ENCODE measurements around the gene C6orf89. TPM values are rescaled to one million over a fixed set of nuclear protein-coding genes. Genes with fewer than 3 reads are reported as not detected.

The C6orf89 gene, protein sequence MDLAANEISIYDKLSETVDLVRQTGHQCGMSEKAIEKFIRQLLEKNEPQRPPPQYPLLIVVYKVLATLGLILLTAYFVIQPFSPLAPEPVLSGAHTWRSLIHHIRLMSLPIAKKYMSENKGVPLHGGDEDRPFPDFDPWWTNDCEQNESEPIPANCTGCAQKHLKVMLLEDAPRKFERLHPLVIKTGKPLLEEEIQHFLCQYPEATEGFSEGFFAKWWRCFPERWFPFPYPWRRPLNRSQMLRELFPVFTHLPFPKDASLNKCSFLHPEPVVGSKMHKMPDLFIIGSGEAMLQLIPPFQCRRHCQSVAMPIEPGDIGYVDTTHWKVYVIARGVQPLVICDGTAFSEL
- 27.0 TPM for polyA plus RNA-seq (2013, experiment 1 of 4)
- 29.7 TPM for polyA plus RNA-seq (2013, experiment 2 of 4)
- 16.0 TPM for polyA plus RNA-seq (2013, experiment 3 of 4)
- polyA plus RNA-seq (2013, experiment 4 of 4): 20.8 TPM

DNA sequence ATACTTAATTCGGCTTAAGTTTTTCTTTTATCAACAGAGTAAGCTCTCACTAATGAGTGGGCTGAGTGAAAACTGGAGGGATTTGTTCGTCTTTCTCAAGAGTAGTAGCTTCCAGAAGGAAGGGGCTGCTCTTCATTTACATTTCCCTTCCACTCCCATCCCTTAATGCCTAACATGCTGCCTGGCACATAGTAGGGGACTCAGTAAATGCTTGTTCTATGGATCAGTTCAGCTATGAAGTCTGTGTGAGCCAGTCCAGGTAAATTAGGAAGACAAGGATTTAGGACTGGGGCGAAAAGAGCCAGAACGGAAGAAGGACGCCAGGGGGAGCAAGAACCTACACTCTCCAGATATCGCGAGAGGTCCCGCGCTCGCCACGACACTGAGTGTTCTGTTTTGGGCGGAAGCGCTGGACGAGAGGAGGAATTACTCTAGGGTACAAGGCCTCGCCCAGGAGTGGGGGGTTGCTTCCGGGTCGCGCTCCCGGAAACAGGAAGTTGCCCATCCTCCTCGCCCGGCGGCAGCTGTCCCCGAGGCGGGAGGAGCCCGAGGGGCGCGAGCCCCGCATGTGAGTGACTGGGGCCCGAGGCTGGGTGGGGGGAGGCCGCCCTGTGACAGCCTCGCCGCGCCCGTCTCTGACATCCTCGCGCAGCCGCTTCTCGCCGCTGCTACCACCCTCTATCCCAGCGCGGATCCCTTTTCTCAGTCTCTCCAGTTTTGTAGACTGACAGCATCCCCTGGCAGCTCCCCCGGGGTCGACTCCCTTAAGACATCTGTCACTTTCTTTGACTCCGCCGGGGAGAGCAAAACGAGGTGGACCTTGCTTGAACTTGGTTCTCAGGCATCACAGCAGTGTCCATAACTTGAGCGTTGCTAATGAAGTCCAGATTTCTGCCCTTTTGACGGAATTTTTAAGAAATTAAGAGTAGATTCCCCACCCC is at the start of gene C6orf89:
TSS of gene C6orf89 (plus strand) at position 492 of the 941 bp plus-strand sequence. CDS start 13,493 bp downstream, outside the sequence.
- 1 to 3% methylated on average over 46 to 47 of the region's 48 CpGs for WGBS, 2 experiments
- Histone ChIP-seq H3K4me3 (ENCODE audit: insufficient read depth, low read depth, low read length) (peak within 1 kb of the TSS; percentile 84), H3K9me3 (ENCODE audit: control insufficient read depth, low read length) (no peaks in the 10 kb centered on the region), H3K27ac (ENCODE audit: insufficient read depth, low read depth, low read length, poor library complexity, severe bottlenecking) (no peak within 1 kb of the TSS), H3K4me1 (ENCODE audit: control insufficient read depth, insufficient read depth, low read length) (peaks cover 7% of the 10 kb centered on the region), H3K27me3 (ENCODE audit: control insufficient read depth, insufficient read depth, low read length, poor library complexity, severe bottlenecking) (no peaks in the 10 kb centered on the region), H3K36me3 (ENCODE audit: control insufficient read depth, insufficient read depth, low read length) (no peaks in the 10 kb centered on the region)

DNA sequence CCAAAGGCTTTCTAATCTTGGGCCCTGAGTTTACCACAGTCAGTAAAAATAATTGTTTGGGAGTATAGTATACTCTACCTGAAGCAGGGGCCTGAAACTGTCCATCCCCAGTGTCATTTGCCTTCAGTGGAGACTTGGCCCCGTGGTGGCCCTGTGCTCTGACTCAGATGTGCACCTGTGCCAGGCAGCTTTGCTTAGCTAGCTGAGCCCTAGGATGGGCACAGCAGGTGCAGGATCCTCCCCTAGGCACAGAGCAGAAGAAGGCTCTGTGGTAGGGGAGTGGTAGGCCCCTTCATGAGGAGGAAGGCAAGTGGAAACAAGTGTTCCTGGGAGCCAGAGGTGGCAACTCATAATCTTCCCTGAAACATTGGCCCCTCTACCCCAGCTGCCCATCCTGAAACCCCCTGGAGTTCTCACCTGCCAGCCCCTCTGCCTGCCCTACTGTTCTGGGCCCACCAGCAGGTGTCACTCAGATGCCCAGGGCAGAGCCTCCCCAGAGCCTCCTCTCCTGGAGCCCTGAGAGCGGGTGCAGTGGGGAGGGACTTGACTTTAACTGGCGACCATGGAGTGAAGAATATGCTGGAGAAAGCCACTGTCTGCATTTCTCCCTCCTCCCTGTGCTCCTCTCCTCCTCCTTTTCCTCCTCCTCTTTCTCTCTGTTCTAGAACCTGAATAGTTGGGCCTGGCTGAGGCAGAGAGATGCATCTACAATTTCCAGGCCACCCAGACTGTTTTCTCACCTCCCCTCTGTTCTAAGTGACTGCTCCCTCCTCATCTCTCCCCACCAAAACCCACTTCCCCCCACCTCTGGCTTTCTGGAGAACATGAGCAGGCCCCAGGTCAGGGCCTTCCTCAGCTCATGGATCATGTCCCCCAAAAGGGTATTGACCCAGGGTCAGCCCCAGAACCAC is 49.4 kb upstream of the C6orf89 start:
- Histone ChIP-seq H3K36me3 (ENCODE audit: control insufficient read depth, insufficient read depth, low read length) (no peaks in the 10 kb centered on the region), H3K4me1 (ENCODE audit: control insufficient read depth, insufficient read depth, low read length) (peaks cover 25% of the 10 kb centered on the region), H3K27me3 (ENCODE audit: control insufficient read depth, insufficient read depth, low read length, poor library complexity, severe bottlenecking) (peaks cover 67% of the 10 kb centered on the region), H3K4me3 (ENCODE audit: insufficient read depth, low read depth, low read length) (no peak overlapping the region), H3K9me3 (ENCODE audit: control insufficient read depth, low read length) (no peaks in the 10 kb centered on the region), H3K27ac (ENCODE audit: insufficient read depth, low read depth, low read length, poor library complexity, severe bottlenecking) (no peak overlapping the region)
- 71 to 84% methylated on average over 3 of the region's 3 CpGs for WGBS, 2 experiments

DNA sequence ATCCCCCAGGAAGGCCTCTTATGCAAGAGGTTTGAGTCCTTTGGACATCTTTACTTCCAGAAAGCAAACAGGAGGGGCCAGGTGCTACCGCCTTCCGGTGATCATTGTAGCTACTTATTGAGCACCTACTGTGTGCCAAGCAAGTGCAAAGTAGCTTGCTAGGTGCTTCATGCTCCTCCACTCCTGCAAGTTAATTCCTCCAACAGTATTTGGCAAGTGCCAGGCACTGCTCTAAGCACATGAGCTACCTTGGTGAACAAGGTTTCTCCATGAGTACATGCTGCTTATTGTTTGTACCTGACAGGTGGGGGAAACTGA is 48.8 kb upstream of the C6orf89 start:
- Histone ChIP-seq H3K27me3 (ENCODE audit: control insufficient read depth, insufficient read depth, low read length, poor library complexity, severe bottlenecking) (peaks cover 73% of the 10 kb centered on the region), H3K4me1 (ENCODE audit: control insufficient read depth, insufficient read depth, low read length) (peaks cover 25% of the 10 kb centered on the region), H3K4me3 (ENCODE audit: insufficient read depth, low read depth, low read length) (no peak overlapping the region), H3K27ac (ENCODE audit: insufficient read depth, low read depth, low read length, poor library complexity, severe bottlenecking) (no peak overlapping the region), H3K9me3 (ENCODE audit: control insufficient read depth, low read length) (no peaks in the 10 kb centered on the region), H3K36me3 (ENCODE audit: control insufficient read depth, insufficient read depth, low read length) (no peaks in the 10 kb centered on the region)
- WGBS, 2 experiments: 88 to 93% methylated on average over 2 of the region's 2 CpGs

DNA sequence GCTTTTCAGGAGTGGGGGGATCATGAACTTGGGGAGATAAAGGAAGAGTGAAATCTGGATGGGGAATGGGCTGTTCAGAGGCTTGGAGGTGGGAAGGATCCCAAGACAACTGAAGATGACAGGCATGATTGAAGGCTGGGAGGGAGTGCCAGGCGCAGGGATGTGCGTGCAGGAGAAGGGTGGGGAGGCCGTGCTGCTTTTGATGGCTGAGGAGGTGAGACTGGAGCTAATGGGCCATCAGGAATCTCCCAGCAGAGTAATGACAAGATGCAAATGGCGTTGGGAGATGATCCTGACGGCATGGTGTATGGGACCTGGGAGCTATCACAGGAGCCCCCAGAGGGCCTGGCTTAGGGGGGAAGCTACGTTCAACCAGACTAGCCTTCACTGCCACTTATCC is 48.1 kb upstream of the C6orf89 start:
- 89 to 90% methylated on average over 6 of the region's 6 CpGs for WGBS, 2 experiments
- Histone ChIP-seq H3K27ac (ENCODE audit: insufficient read depth, low read depth, low read length, poor library complexity, severe bottlenecking) (no peak overlapping the region), H3K27me3 (ENCODE audit: control insufficient read depth, insufficient read depth, low read length, poor library complexity, severe bottlenecking) (peaks cover 73% of the 10 kb centered on the region), H3K9me3 (ENCODE audit: control insufficient read depth, low read length) (no peaks in the 10 kb centered on the region), H3K4me3 (ENCODE audit: insufficient read depth, low read depth, low read length) (no peak overlapping the region), H3K4me1 (ENCODE audit: control insufficient read depth, insufficient read depth, low read length) (peaks cover 25% of the 10 kb centered on the region), H3K36me3 (ENCODE audit: control insufficient read depth, insufficient read depth, low read length) (no peaks in the 10 kb centered on the region)

DNA sequence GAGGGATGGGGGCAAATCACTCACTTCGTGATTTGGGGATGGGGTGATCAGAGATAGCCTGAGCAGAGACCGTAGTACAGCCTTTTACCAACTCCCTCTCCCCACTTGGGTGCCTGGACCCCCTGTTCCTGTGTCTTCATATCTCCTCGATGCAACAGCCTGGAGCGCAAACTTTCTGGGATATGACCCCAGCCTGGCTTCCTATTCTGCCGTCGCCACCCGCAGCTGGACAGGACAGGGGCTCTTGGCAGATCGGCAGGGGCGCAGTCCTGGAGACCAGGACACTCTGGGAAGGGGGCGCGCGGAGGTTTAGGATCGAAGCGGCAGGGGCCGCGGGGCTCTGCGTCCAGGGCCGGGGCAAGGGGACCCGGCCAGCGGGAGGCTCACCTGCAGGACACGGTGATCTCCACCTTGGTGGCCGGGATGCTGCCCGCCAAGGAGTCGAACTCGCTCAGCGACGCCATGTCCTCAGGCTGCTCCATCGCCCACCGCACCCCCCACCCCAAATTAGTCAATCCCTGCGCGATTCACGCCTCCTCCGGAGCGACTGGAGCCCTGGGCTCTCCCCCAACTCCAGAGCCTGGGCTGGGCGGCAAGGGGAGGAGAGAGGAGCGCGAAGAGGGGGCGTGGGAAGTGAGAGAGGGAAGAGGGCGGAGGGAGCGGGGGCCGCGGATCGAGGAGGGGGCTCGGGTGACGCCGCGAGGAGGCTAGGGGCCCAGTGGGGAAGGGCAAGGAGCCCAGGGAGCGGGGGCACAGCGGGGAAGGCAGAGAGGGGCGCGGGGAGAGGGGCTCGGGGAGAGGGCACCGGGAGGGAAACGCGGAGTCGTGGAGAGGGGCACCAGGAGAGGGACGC is 46.6 kb upstream of the C6orf89 start, which contains the start of gene CPNE5:
TSS of gene CPNE5 (minus strand) at position 549 of the 853 bp plus-strand sequence. CDS start at position 482, 67 bp downstream.
- Histone ChIP-seq H3K4me1 (ENCODE audit: control insufficient read depth, insufficient read depth, low read length) (peaks cover 25% of the 10 kb centered on the region), H3K36me3 (ENCODE audit: control insufficient read depth, insufficient read depth, low read length) (no peaks in the 10 kb centered on the region), H3K27me3 (ENCODE audit: control insufficient read depth, insufficient read depth, low read length, poor library complexity, severe bottlenecking) (peaks cover 73% of the 10 kb centered on the region), H3K4me3 (ENCODE audit: insufficient read depth, low read depth, low read length) (peak within 1 kb of the TSS; percentile 33), H3K9me3 (ENCODE audit: control insufficient read depth, low read length) (no peaks in the 10 kb centered on the region), H3K27ac (ENCODE audit: insufficient read depth, low read depth, low read length, poor library complexity, severe bottlenecking) (no peak within 1 kb of the TSS)
- 4 to 6% methylated on average over 57 of the region's 57 CpGs for WGBS, 2 experiments

DNA sequence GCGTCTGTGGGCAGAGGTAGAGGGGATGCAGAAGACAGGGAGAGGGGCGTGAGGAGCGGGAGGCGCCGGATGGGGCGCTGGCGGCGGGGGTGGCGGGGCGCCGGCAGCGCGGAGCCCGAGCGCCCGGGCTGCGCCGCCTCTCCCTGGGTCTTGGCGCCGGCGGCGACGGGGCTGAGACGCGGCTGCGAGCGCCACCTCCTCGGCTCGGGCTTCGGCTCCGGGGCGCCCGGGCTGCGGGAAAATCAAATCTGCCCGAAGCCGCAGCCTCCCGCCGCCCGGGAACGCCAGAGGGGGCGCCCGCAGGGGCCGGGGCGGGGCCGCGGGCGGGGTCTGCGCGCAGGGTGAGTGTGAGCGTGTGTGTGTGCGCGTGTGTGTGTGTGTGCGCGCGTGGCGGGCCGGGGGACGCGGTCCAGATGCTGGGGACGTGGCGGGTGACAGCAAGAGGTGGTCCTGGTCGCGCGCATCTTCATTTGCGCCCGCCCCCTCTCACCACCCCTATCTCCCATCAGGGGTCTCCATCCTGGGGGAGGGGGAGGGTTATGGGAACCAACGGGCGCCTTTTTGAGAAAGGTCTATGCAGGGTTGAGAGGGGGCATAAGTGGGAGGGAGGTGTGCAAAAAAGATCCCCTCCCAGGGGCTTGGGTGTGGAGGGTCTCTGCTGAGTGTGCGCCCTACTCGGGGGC is 45.9 kb upstream of the C6orf89 start:
- H3K4me3 ChIP-seq (ENCODE audit: insufficient read depth, low read depth, low read length): peak overlapping the region; percentile 33
- H3K27ac ChIP-seq (ENCODE audit: insufficient read depth, low read depth, low read length, poor library complexity, severe bottlenecking): no peak overlapping the region
- peaks cover 70% of the 10 kb centered on the region for H3K27me3 ChIP-seq (ENCODE audit: control insufficient read depth, insufficient read depth, low read length, poor library complexity, severe bottlenecking)
- no peaks in the 10 kb centered on the region for H3K36me3 ChIP-seq (ENCODE audit: control insufficient read depth, insufficient read depth, low read length)
- WGBS, 2 experiments: 1% methylated on average over 59 to 69 of the region's 70 CpGs
- H3K9me3 ChIP-seq (ENCODE audit: control insufficient read depth, low read length): no peaks in the 10 kb centered on the region
- peaks cover 21% of the 10 kb centered on the region for H3K4me1 ChIP-seq (ENCODE audit: control insufficient read depth, insufficient read depth, low read length)

DNA sequence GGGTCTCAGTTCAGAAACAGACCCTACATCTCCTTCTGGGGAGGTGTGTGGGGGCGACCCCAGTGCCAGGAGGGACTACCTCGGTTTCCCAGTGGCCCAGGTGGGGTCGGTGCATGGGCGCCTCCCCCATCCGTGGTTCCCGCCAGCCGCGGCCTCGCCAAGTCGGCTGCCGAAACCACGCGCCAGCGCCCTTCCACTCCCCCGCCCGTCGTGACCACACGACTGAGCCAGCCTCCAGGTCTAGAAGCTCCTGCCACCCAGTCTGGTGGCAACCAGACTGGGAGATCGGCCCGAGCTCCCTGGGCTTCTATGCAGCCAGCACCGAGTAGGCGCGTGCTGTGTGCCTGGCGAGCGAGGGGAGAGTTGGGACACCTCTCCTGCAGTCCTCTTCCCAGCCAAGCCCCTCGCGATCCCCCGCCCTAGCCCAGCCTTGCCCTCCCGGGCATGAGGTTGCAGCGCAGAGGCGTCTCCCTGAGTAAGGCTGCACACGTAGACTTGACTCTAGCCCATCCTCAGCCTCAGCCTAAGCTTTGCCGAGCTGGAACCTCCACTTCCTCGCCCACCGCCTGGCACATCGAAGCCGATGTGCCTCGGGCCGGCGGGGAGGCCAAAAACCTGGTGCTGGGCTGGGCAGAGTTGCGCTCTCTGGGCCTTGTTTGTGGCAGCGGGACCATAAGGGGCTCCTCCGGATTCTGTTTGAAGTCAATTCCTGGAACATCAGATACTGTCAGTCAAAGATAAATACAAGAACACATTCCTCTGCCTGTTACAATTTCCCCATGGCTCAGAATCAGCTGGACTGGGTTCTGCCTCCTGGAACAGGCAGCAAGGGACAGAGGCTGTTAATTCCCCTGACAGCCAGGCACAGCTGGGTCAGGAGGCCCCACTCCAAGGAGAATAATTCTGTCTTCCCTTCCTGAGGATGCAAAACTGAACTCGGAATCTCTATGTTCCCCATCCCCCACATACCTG is 45.0 kb upstream of the C6orf89 start:
- Histone ChIP-seq H3K27me3 (ENCODE audit: control insufficient read depth, insufficient read depth, low read length, poor library complexity, severe bottlenecking) (peaks cover 61% of the 10 kb centered on the region), H3K36me3 (ENCODE audit: control insufficient read depth, insufficient read depth, low read length) (no peaks in the 10 kb centered on the region), H3K4me3 (ENCODE audit: insufficient read depth, low read depth, low read length) (peak overlapping the region; percentile 33), H3K27ac (ENCODE audit: insufficient read depth, low read depth, low read length, poor library complexity, severe bottlenecking) (no peak overlapping the region), H3K4me1 (ENCODE audit: control insufficient read depth, insufficient read depth, low read length) (peaks cover 18% of the 10 kb centered on the region), H3K9me3 (ENCODE audit: control insufficient read depth, low read length) (no peaks in the 10 kb centered on the region)
- 6% methylated on average over 44 of the region's 44 CpGs for WGBS, 2 experiments

DNA sequence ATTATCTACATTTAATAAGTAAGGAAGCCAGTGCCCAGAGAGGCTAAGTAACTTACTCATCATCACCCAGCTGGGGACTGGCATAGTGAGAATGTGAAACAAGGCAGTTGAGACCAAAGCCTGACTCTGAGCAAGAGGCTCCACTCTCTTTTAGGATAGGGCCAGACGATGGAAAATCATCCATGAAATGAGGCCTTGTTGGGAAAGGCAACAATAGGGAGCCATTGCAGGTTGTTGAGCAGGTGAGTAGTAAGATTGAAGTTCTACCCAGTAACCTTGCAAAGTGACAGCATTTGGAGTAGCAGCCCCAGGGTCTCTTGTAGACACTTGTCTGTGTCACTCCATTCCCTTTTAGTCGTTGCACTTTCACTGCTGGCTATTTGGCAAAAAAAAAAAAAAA is 44.0 kb upstream of the C6orf89 start:
- peaks cover 52% of the 10 kb centered on the region for H3K27me3 ChIP-seq (ENCODE audit: control insufficient read depth, insufficient read depth, low read length, poor library complexity, severe bottlenecking)
- peaks cover 18% of the 10 kb centered on the region for H3K4me1 ChIP-seq (ENCODE audit: control insufficient read depth, insufficient read depth, low read length)
- no peak overlapping the region for H3K4me3 ChIP-seq (ENCODE audit: insufficient read depth, low read depth, low read length)
- no peak overlapping the region for H3K27ac ChIP-seq (ENCODE audit: insufficient read depth, low read depth, low read length, poor library complexity, severe bottlenecking)
- 66 to 78% methylated on average over 2 of the region's 2 CpGs for WGBS, 2 experiments
- H3K9me3 ChIP-seq (ENCODE audit: control insufficient read depth, low read length): no peaks in the 10 kb centered on the region
- H3K36me3 ChIP-seq (ENCODE audit: control insufficient read depth, insufficient read depth, low read length): no peaks in the 10 kb centered on the region

All from ectodermal cell (in vitro differentiated cells).